SK-N-SH (cell line): Measurements from ENCODE around the gene FBXO45. TPM values are rescaled to one million over a fixed set of nuclear protein-coding genes. Genes with fewer than 3 reads are reported as not detected.
A peak's percentile ranks its signal among the peaks of the same experiment; 100 is the strongest.

ENCODE experiments used
- CTCF ChIA-PET: fragments of 300-600, 350-600 bp; formaldehyde crosslinking; extraction: SDS; loops from one replicate; lab custom pipeline; 2021; lab: Yijun Ruan, JAX
- POLR2A ChIA-PET: fragments of 350-600 bp; sonication (Branson Sonifier 250); formaldehyde crosslinking; extraction: SDS; loops from one replicate; lab custom pipeline; 2020; ENCODE audit warnings: antibody characterized with exemption, inconsistent platforms; lab: Yijun Ruan, JAX
- DNase-seq: peaks from one replicate; pipeline ENCODE4 v3.0.0; 2012
- H2AFZ ChIP-seq: fragments of 200-600 bp; sonication (generic); 2 replicates; pipeline ENCODE4 v1.8.1; 2016; ENCODE audit warnings: antibody characterized with exemption, mild to moderate bottlenecking, low read depth
- H3F3A ChIP-seq: fragments of 200-600 bp; sonication (generic); replicated peaks from 2 replicates; pipeline ENCODE3; 2016; ENCODE audit warnings: antibody characterized with exemption, mild to moderate bottlenecking; ENCODE audit not compliant: insufficient read depth
- H3K27ac ChIP-seq, 2 experiments: fragments of 200-500 bp in 1 of 2; fragments of 200-600 bp in 1 of 2; sonication (Bioruptor generic) in 1 of 2; sonication (generic), shearing (Covaris generic) in 1 of 2; 2 replicates each; pipeline versions ENCODE4 v1.5.1 to v1.6.1; 2014 to 2016; ENCODE audit warnings: low read depth in 2 of 2, inconsistent platforms in 1 of 2, low read length in 1 of 2, mild to moderate bottlenecking in 1 of 2, mixed read lengths in 1 of 2
- H3K27me3 ChIP-seq: fragments of 200-600 bp; sonication (generic), shearing (Covaris generic); 2 replicates; pipeline ENCODE4 v1.6.1; 2016; ENCODE audit warnings: mixed run types; ENCODE audit not compliant: insufficient read depth
- H3K36me3 ChIP-seq, 2 experiments: fragments of 200-500 bp in 1 of 2; fragments of 200-600 bp in 1 of 2; sonication (Bioruptor generic) in 1 of 2; sonication (generic) in 1 of 2; replicated peaks in 1 of 2; 2 replicates each; pipeline versions ENCODE3 to v1.5.1; 2014 to 2016; ENCODE audit warnings: low read length in 1 of 2, mild to moderate bottlenecking in 1 of 2; ENCODE audit not compliant: insufficient read depth in 2 of 2, control insufficient read depth in 1 of 2
- H3K4me1 ChIP-seq, 2 experiments: fragments of 200-500 bp in 1 of 2; fragments of 200-600 bp in 1 of 2; sonication (Bioruptor generic) in 1 of 2; sonication (generic), shearing (Covaris generic) in 1 of 2; 2 replicates each; pipeline versions ENCODE4 v1.5.1 to v1.6.1; 2014 to 2016; ENCODE audit warnings: low read depth in 1 of 2, low read length in 1 of 2, mixed run types in 1 of 2; ENCODE audit not compliant: insufficient read depth in 2 of 2, control insufficient read depth in 1 of 2
- H3K4me2 ChIP-seq: fragments of 200-600 bp; sonication (generic), shearing (Covaris generic); 2 replicates; pipeline ENCODE4 v1.6.1; 2017; ENCODE audit warnings: mixed run types
- H3K4me3 ChIP-seq, 2 experiments: fragments of 200-500 bp in 1 of 2; fragments of 200-600 bp in 1 of 2; sonication (Bioruptor generic) in 1 of 2; sonication (generic), shearing (Covaris generic) in 1 of 2; 2 replicates each; pipeline versions ENCODE4 v1.5.1 to v1.8.1; 2014 to 2016; ENCODE audit warnings: low read depth in 2 of 2, inconsistent platforms in 1 of 2, low read length in 1 of 2, mild to moderate bottlenecking in 1 of 2, mixed read lengths in 1 of 2, moderate library complexity in 1 of 2
- H3K79me2 ChIP-seq: fragments of 200-600 bp; sonication (generic); 2 replicates; pipeline ENCODE4 v1.8.1; 2017; ENCODE audit warnings: mild to moderate bottlenecking; ENCODE audit not compliant: insufficient read depth
- H3K9ac ChIP-seq: fragments of 200-600 bp; sonication (generic); 2 replicates; pipeline ENCODE4 v1.6.1; 2017; ENCODE audit warnings: mixed run types
- H3K9me2 ChIP-seq: fragments of 200-600 bp; sonication (generic); 2 replicates; pipeline ENCODE4 v1.6.1; 2017; ENCODE audit warnings: mixed run types
- H3K9me3 ChIP-seq: fragments of 200-600 bp; sonication (generic); 2 replicates; pipeline ENCODE4 v1.6.1; 2017; ENCODE audit warnings: mixed run types, mild to moderate bottlenecking, moderate library complexity
- H4K20me1 ChIP-seq: fragments of 200-600 bp; sonication (generic); 2 replicates; pipeline ENCODE4 v1.6.1; 2017; ENCODE audit warnings: mild to moderate bottlenecking, mixed run types; ENCODE audit not compliant: insufficient read depth
- CTCF ChIP-seq: fragments of 200-600 bp; sonication (generic); IDR thresholded peaks from 2 replicates; pipeline ENCODE4 v1.6.1; 2017; ENCODE audit warnings: antibody characterized with exemption, mild to moderate bottlenecking, moderate library complexity
- EP300 ChIP-seq, 2 experiments: IDR thresholded peaks; 2 replicates each; pipeline versions ENCODE4 v1.4.0 to v1.6.1; 2012; ENCODE audit warnings: borderline replicate concordance in 1 of 2, low read depth in 1 of 2, low read length in 1 of 2
- EZH2phosphoT487 ChIP-seq: fragments of 200-600 bp; sonication (generic); IDR thresholded peaks from 2 replicates; pipeline ENCODE4 v1.6.1; 2017; ENCODE audit warnings: low read depth, mixed run types, mild to moderate bottlenecking, antibody characterized with exemption, moderate library complexity, borderline replicate concordance
- FOSL2 ChIP-seq: IDR thresholded peaks from 2 replicates; pipeline ENCODE4 v1.4.0; 2012; ENCODE audit warnings: low read depth, mild to moderate bottlenecking, moderate library complexity, borderline replicate concordance
- FOXJ3 ChIP-seq: sonication (generic); formaldehyde crosslinking; IDR thresholded peaks from 2 replicates; pipeline ENCODE4 v1.5.1; 2020; ENCODE audit warnings: mild to moderate bottlenecking, missing genetic modification reagents
- FOXM1 ChIP-seq: IDR thresholded peaks from 2 replicates; pipeline ENCODE4 v1.4.0; 2012; ENCODE audit warnings: low read depth, mild to moderate bottlenecking
- GATA2 ChIP-seq: sonication (generic); formaldehyde crosslinking; IDR thresholded peaks from 2 replicates; pipeline ENCODE4 v1.5.0; 2020; ENCODE audit warnings: mild to moderate bottlenecking, missing genetic modification reagents
- MAX ChIP-seq: IDR thresholded peaks from 2 replicates; pipeline ENCODE4 v1.4.0; 2012; ENCODE audit warnings: low read depth
- MXI1 ChIP-seq: IDR thresholded peaks from 2 replicates; pipeline ENCODE4 v1.6.1; 2012; ENCODE audit warnings: mild to moderate bottlenecking, low read depth, low read length, improper control_type of control experiment
- NRF1 ChIP-seq: IDR thresholded peaks from 2 replicates; pipeline ENCODE4 v1.6.1; 2012; ENCODE audit warnings: low read depth, mild to moderate bottlenecking, low read length
- PBX3 ChIP-seq: IDR thresholded peaks from 2 replicates; pipeline ENCODE4; 2012
- RAD21 ChIP-seq: IDR thresholded peaks from 2 replicates; pipeline ENCODE4 v1.6.1; 2012; ENCODE audit warnings: mild to moderate bottlenecking, low read length
- RCOR1 ChIP-seq: fragments of 150-350 bp; IDR thresholded peaks from 2 replicates; pipeline ENCODE4 v1.6.1; 2017; ENCODE audit warnings: antibody characterized with exemption, low read length
- SIN3A ChIP-seq: IDR thresholded peaks from 2 replicates; pipeline ENCODE4 v1.6.1; 2012; ENCODE audit warnings: low read depth, mild to moderate bottlenecking, low read length, moderate library complexity, borderline replicate concordance
- SMC3 ChIP-seq: IDR thresholded peaks from 2 replicates; pipeline ENCODE4 v1.6.1; 2012; ENCODE audit warnings: low read depth, low read length, improper control_type of control experiment
- USF1 ChIP-seq: IDR thresholded peaks from 2 replicates; pipeline ENCODE4 v1.4.0; 2012; ENCODE audit warnings: low read depth, borderline replicate concordance
- YY1 ChIP-seq: IDR thresholded peaks from 2 replicates; pipeline ENCODE4 v1.4.0; 2012; ENCODE audit warnings: low read depth, mild to moderate bottlenecking
- ZBTB33 ChIP-seq: IDR thresholded peaks from 2 replicates; pipeline ENCODE4 v1.4.0; 2012; ENCODE audit warnings: low read depth, borderline replicate concordance
- WGBS: methylation state at CpG from one replicate; pipeline ENCODE4 v1.1.6; 2017; ENCODE audit warnings: low lambda C conversion rate; 5-methylcytosine and 5-hydroxymethylcytosine counted together
- polyA plus RNA-seq, 3 experiments: library from polyadenylated mRNA; depleted of rRNA; stranded (reverse); fragments of >200 nt; gene quantifications; 2 replicates each; pipeline ENCODE4 v1.2.3, GENCODE V29; 2012

Gene FBXO45
- polyA plus RNA-seq, 1 of the 3 experiments (the other 2 are of a cell fraction): 3.2 TPM

- ChIA-PET CTCF (interaction anchor here (0.5 to 4.6 kb wide), 33 partner anchors 8 to 369 kb away, joined by 3 to 54 read pairs (median 4); partner anchors contain the start of gene NCBP2), POLR2A (no interaction called here)
- TF ChIP-seq FOXM1: no peak
- peak; percentile 85 for TF ChIP-seq CTCF
- TF ChIP-seq USF1: no peak
- TF ChIP-seq MXI1: 0 out of 2 replicates have a peak, but pooled peaks have one; percentile 33
- TF ChIP-seq SMC3: peak; percentile 78
- peak; percentile 90 for TF ChIP-seq RAD21
- TF ChIP-seq ZBTB33: no peak
- H3K9ac ChIP-seq: no peak overlapping the region
- WGBS: 38% methylated on average over 5 of the region's 5 CpGs
- H4K20me1 ChIP-seq: no peaks in the 10 kb centered on the region
- no peaks in the 10 kb centered on the region for H3F3A ChIP-seq
- no peaks in the 10 kb centered on the region for H3K9me2 ChIP-seq
- H3K4me3 ChIP-seq: no peak overlapping the region; a peak in 1 of 4 replicates
- no peaks in the 10 kb centered on the region for H3K79me2 ChIP-seq
- peak; percentile 92 for DNase-seq
- H3K27ac ChIP-seq: no peak overlapping the region
- H3K4me1 ChIP-seq: peaks cover 7 to 9% of the 10 kb centered on the region in 2 experiments; a peak in 2 of 4 replicates
- H3K9me3 ChIP-seq: 0 out of 2 replicates have a peak, but pooled peaks cover 3% of the 10 kb centered on the region
- H3K36me3 ChIP-seq: no peaks in the 10 kb centered on the region
- peak overlapping the region; percentile 34; the same call in 1 of the 2 replicates for H2AFZ ChIP-seq
- H3K4me2 ChIP-seq: no peak overlapping the region
- no peaks in the 10 kb centered on the region for H3K27me3 ChIP-seq
Observed at GRCh38 chr3:196609343-196609775, 40.9 kb downstream of the FBXO45 start.

- Histone ChIP-seq H2AFZ (no peak overlapping the region), H3K4me2 (no peak overlapping the region), H3K4me1 (peaks cover 7 to 9% of the 10 kb centered on the region in 2 experiments; a peak in 2 of 4 replicates), H3F3A (no peaks in the 10 kb centered on the region), H3K27me3 (no peaks in the 10 kb centered on the region), H3K27ac (no peak overlapping the region), H3K9ac (no peak overlapping the region), H3K79me2 (no peaks in the 10 kb centered on the region), H4K20me1 (no peaks in the 10 kb centered on the region), H3K36me3 (no peaks in the 10 kb centered on the region), H3K9me2 (no peaks in the 10 kb centered on the region), H3K4me3 (no peak overlapping the region), H3K9me3 (0 out of 2 replicates have a peak, but pooled peaks cover 3% of the 10 kb centered on the region)
- ChIA-PET POLR2A (no interaction called here), CTCF (interaction anchor here (0.5 to 4.6 kb wide), 33 partner anchors 8 to 393 kb away, joined by 3 to 54 read pairs (median 4); partner anchors contain the start of gene NCBP2)
- WGBS: 84% methylated on average over 6 of the region's 6 CpGs
- DNase-seq: no peak
- TF ChIP-seq ZBTB33 (no peak), YY1 (no peak), GATA2 (no peak), EZH2phosphoT487 (no peak), PBX3 (no peak), NRF1 (no peak), RCOR1 (no peak), FOSL2 (no peak), MAX (no peak), EP300 (IDR thresholded peaks at IDR 0.05; ENCODE audit: borderline replicate concordance in 1 of 2, low read depth in 1 of 2, low read length in 1 of 2) (no peak), SIN3A (no peak), FOXM1 (no peak), FOXJ3 (CRISPR knock-in tag) (no peak)
Observed at GRCh38 chr3:196609805-196610515, 41.5 kb downstream of the FBXO45 start.
